Globus pallidus (tissue), 1 donor: ENCODE results near the gene PPM1M.

Source experiments
- DNase-seq: peaks from one replicate; pipeline ENCODE4 v3.0.0-alpha.2; 2015; ENCODE audit warnings: low spot score

PPM1M gene

GRCh38 chr3:52230889-52231499, 14.6 kb upstream of the PPM1M start:
- DNase-seq: no peak

GRCh38 chr3:52231502-52232278, 13.9 kb upstream of the PPM1M start:
- DNase-seq: no peak

- DNase-seq: no peak
Measured at GRCh38 chr3:52232279-52233107, 13.1 kb upstream of the PPM1M start.

DNA sequence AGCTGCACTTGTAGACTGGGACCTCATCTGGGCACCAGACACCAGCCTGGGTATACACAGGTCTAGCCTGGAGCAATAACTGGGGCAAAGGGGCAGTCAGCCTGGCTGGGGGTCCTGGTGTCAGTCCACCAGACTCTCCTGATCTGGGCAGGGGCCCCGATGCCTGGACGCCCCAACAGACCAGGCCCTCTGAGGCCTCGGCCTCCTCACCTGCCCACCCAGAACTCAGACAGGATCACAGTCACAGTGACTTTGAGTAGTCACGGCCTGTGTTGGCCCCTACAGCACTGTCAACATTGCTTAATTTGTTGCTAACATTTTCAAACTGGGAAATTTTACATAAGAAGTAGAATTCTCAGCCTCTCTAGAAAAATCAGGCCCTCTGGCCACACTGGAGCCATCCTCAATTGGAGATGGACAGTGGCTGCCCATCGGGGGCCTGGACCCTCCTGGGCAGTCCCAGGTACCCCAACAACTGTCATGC, 12.4 kb upstream of the PPM1M start:
- DNase-seq: no peak

DNA sequence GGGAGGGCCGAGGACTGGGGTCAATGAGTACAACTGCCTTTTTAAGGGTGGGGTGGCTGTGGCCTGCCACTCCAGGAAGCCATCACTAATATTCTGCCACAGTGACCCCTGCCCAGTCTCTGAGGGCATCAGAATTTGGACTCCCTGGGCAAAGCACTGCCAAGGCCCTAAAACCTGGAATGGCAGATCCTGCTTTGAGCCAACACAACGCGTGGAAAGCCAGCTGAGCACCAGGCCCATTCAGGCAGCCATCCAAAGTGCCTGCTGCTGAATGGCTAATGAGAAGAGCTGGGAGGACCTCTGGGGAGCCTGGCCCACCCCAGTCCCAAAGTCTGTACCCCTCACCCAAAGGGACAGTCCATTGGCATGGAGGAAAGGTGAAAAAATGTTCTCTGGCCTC, 11.6 kb upstream of the PPM1M start:
- peak; percentile 55 for DNase-seq

GRCh38 chr3:52234516-52235447, 10.8 kb upstream of the PPM1M start:
- no peak for DNase-seq

- DNase-seq: no peak
Measured at GRCh38 chr3:52236424-52236886, 9.1 kb upstream of the PPM1M start.

- DNase-seq: no peak
Measured at GRCh38 chr3:52237006-52237656, 8.4 kb upstream of the PPM1M start.

- DNase-seq: peak; percentile 66
Measured at GRCh38 chr3:52237657-52238172, 7.8 kb upstream of the PPM1M start.

GRCh38 chr3:52238193-52238760, 7.3 kb upstream of the PPM1M start:
- DNase-seq: no peak

DNA sequence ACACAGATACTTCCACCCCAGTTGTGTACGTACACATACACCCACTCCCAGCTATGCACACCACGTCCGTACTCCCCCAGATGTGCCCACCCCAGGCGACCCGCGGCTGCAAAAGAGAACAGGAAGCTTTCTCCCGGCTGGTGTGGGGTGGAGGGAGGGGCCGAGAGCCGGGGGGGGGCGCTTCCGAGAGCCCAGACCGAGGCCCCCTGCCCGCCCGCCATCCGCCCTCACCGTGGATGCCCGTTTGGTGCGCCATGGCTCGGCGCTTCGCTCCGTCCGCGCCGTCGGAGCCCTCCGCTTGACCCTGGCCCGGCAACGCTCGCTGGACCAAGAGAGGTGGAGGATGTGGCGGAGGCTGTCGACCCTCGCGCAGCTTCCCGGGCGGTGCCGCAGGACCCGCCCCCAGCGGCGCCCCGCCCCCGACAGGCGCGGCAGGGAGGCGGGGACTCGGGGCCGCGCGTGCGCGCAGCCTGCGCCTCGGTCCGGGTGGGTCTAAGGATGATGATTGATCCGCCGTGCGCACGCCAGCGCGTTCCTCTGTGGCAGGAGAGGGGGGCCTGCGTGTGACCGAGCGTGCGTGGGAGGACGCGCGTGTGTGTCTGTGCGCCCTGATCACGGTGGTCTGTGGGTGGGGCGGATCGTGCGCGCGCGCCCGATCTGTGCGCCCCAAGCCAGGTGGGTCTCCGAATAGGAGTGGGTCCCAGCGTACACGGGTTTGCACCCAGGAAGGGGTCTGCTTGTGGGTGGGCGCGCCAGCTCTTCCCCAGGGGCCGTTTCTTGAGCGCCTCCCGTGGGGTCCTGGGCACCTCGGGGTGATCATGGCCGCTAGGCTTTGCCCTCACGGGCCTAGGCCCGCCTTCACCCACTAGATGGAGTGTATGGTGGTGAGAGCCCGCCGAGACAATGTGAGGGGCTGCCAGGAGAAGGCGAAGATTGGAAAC, 6.5 kb upstream of the PPM1M start, which contains the start of gene TWF2:
TSS of gene TWF2 (minus strand) at position 398 of the 941 bp plus-strand sequence. CDS start at position 256, 142 bp downstream.
- peak; percentile 79 for DNase-seq

DNA sequence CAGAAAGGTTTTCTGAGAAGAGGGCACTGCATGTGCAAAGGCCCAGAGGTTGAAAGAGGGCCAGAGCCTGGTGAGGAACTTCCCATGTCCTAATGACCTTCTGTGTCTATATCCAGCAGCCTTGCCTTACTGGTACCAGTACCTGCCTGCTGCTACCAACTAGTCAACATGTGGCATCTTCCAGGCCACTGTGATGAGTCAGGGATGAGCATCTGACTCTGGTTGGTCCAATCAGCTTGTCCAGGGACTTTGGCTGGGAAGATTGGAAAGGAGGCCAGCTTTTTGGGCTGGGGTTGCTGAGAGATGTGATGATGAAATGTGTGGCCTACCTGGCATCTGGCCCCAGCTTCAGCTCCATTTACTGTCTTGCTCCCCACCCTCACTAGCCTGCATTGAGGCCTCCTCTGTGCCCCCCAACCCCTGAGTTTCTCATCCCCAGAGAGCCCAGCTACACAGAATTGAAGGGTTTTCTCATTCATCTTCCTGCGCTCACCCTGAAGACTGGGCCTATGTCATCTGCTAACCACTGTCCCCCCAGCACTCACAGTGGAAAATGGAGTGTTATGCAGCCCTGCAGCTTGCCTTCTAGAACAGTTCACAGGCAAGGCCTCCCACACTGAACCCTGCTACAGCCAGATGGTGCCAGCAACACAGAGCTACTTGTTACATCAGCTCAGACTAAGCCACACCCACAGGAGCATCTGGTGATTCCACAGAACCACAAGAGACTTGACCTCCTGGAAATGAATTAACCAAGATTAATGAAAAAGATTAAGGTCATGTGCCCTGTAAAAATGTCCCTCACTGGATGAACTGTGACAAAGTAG, 5.3 kb upstream of the PPM1M start:
- peak; percentile 83 for DNase-seq

DNA sequence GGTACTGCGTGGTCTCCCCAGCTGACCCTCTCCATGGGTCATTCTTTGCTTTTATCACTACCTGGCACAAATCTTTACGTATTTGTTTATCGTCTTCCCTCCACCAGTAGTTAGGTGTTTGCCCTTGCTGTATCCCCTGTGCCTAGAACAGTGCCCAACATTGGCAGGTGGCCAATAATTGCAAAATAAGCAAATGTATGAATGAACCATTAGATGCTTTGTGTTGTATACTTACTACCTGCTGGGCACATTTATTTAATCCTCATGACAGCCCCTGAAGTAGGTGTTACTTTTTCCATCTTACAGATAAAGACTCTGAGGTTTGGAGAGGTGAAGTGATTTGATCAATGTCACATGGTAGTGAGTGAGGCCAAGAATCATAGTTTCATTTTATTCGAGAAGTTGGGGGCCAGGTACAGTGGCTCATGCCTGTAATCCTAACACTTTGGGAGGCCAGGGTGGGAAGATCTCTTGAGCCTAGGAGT, 4.6 kb upstream of the PPM1M start:
- no peak for DNase-seq

DNA sequence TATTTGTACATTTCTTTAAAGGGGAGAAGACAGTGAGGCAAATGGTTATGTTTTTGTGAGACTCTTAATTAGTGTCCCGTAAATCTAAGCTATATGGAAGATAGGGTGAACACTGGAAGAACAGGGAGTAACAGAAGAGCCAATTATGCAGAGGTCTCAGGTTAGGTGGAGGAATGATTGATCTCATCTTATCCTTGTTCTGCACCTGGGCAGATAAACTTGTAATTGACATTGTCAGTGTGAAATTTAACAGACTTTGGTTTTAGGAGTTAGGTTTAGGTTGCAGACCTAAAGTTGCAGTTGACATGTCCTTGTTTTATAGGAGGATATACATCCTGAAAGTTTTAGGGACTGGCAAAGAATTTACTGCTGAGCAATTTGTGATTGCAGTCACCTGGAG, 3.5 kb upstream of the PPM1M start:
- no peak for DNase-seq

GRCh38 chr3:52243791-52244628, 1.5 kb upstream of the PPM1M start:
- DNase-seq: no peak

DNA sequence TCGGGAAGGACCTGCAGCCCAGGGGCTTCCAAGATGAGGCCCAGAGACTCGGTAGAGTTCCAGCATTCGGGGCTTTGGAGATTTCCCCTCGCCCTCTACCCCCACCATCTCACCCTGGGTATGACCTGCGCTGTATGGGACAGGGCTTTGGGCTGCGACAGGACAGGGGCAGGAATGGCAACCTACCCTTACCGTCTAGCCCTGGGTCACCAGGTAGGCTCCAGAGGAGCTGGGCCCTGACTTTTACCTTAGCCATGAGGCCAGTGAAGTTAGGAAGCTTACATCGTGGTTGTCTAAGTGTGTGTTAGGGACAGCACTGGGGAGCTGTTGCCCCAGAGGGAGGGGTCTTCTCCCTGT, 683 bp downstream of the PPM1M start:
- DNase-seq: no peak

DNA sequence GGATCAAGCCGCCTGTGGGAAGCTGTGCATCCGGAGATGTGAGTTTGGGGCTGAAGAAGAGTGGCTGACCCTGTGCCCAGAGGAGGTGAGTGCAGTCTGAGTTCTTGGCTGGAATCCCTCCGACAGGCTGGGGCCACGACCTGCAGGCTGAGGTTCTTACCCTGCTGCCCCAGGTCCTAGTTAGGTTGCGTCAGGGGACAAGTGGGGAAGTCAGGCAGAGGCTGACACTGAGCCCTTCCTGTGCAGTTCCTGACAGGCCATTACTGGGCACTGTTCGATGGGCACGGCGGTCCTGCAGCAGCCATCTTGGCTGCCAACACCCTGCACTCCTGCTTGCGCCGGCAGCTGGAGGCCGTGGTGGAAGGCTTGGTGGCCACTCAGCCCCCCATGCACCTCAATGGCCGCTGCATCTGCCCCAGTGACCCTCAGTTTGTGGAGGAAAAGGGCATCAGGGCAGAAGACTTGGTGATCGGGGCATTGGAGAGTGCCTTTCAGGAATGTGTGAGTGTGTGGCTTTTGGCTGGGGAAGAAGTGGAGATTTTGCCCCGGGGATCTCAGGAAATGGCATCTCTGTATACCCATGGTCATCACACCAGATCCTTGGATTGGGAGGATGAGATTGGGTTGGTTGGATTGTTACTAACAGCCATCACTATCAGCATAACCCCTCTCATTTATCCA, 1.3 kb downstream of the PPM1M start:
- DNase-seq: no peak
